K562 (cell line): ENCODE data around the gene PIP5K1B. TPM values are rescaled to one million over a fixed set of nuclear protein-coding genes. Genes with fewer than 3 reads are reported as not detected.

ENCODE experiments used
- HSF4 ChIP-seq: fragments of 250-450 bp; sonication (Bioruptor Pico); IDR thresholded peaks from 2 replicates; pipeline ENCODE4 v2.1.2; 2022; ENCODE audit warnings: mild to moderate bottlenecking, moderate library complexity, borderline replicate concordance
- POU5F1 ChIP-seq: fragments of 150-350 bp; IDR thresholded peaks from 2 replicates; pipeline ENCODE4 v1.6.1; 2014; ENCODE audit warnings: borderline replicate concordance, low read length, low read depth, mild to moderate bottlenecking; ENCODE audit not compliant: partially characterized antibody
- UBTF ChIP-seq, 2 experiments: IDR thresholded peaks; 2 replicates each; pipeline ENCODE4 v1.6.1; 2012; ENCODE audit warnings: improper control_type of control experiment in 2 of 2, low read depth in 2 of 2, low read length in 2 of 2, borderline replicate concordance in 1 of 2
- ZMIZ1 ChIP-seq, 2 experiments: fragments of 150-350 bp in 1 of 2; IDR thresholded peaks; 2 replicates each; pipeline ENCODE4 v1.6.1; 2012 to 2016; ENCODE audit warnings: low read depth in 2 of 2, low read length in 2 of 2, mild to moderate bottlenecking in 1 of 2, moderate library complexity in 1 of 2
- polyA plus RNA-seq, 8 experiments: library from polyadenylated mRNA; depleted of rRNA in 4 of 8; stranded (reverse) in 5 of 8; unstranded in 3 of 8; fragments of >200 nt; fragmentation: Nextera tagmentation in 2 of 8; fragmentation: Illumina TruSeq in 1 of 8; extraction: Ambion mirVana in 2 of 8; extraction: Trizol in 1 of 8; gene quantifications; 2 replicates each; pipeline versions ENCODE4 v1.2.1 to v1.2.3, GENCODE V29; 2011 to 2014; ENCODE audit warnings: inconsistent platforms in 1 of 8, missing spikeins in 1 of 8
- total RNA-seq, 7 experiments: library from RNA; depleted of rRNA in 6 of 7; stranded (reverse); fragments of >200 nt in 6 of 7; fragmentation: Illumina TruSeq in 2 of 7; extraction: Trizol in 2 of 7; gene quantifications; 2 replicates each; pipeline versions ENCODE4 v1.2.1 to v1.2.3, GENCODE V29; 2011 to 2021; ENCODE audit warnings: low replicate concordance in 1 of 7

PIP5K1B gene
- total and polyA plus RNA-seq, 9 of the 15 experiments (the other 6 are each of a cell fraction or from before 2014, with no cell fraction given) = 3.1 to 12.9 (median 7.4) TPM

DNA sequence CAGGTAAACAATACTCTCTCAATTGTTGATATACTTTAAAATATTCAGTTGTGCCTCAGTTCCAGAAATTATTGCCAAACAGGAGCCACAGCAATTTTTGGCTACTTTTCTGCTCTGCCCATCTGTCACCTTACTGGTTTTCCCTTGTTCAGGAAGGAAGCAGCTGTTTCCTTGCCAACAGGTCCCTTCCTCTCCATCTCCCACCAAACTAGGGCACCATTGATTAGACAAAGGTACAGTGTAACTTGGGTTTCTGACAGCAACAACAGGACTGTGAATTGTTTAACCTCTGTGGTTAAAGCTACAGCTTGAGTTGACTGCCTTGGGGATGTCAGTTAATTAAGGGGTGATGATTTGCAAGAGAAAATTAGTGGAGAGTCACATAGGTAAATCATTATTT, 76.9 kb downstream of the PIP5K1B start (continued):
- no peak for TF ChIP-seq ZMIZ1 (IDR thresholded peaks at IDR 0.05; ENCODE audit: low read depth in 2 of 2, low read length in 2 of 2)
- no peak for TF ChIP-seq HSF4 (CRISPR knock-in tag)
- no peak for TF ChIP-seq UBTF (IDR thresholded peaks at IDR 0.05; ENCODE audit: borderline replicate concordance in 1 of 2, low read depth in 2 of 2, low read length in 2 of 2)
- TF ChIP-seq POU5F1 = no peak
